ENCODE results near the gene BANP.
"Not testable (repeated sequence)": the region's sequence is repeated elsewhere in the genome, so short reads cannot be mapped to it uniquely, and the experiment has no call there.

The BANP gene

GRCh38 chr16:87926246-87927194 lies 24.7 kb upstream of the BANP start:
- DNase-seq = peak; percentile 33

GRCh38 chr16:87927195-87927562 lies 24.1 kb upstream of the BANP start:
- DNase-seq = no peak

GRCh38 chr16:87929986-87930385 lies 21.2 kb upstream of the BANP start:
- DNase-seq = no peak

GRCh38 chr16:87930456-87930855 lies 20.8 kb upstream of the BANP start:
- DNase-seq = no peak

- no peak for DNase-seq
These were observed 19.7 kb upstream of the BANP start for GRCh38 chr16:87931504-87931903.

- DNase-seq = not testable (repeated sequence)
These were observed 18.6 kb upstream of the BANP start for GRCh38 chr16:87932475-87933139.

GRCh38 chr16:87933140-87933495 lies 18.1 kb upstream of the BANP start:
- no peak for DNase-seq

GRCh38 chr16:87934752-87935425 lies 16.3 kb upstream of the BANP start:
- not testable (repeated sequence) for DNase-seq

GRCh38 chr16:87936016-87936374 lies 15.2 kb upstream of the BANP start:
- DNase-seq = not testable (repeated sequence)

GRCh38 chr16:87936375-87937230 lies 14.6 kb upstream of the BANP start, which contains the start of gene CA5A:
Gene CA5A, minus strand, starts transcription at chr16:87936529. Its CDS starts 79 bp downstream, at chr16:87936450.
- DNase-seq = no peak

GRCh38 chr16:87937231-87937542 lies 14.0 kb upstream of the BANP start:
- not testable (repeated sequence) for DNase-seq

GRCh38 chr16:87938412-87938949 lies 12.8 kb upstream of the BANP start:
- DNase-seq = no peak

- no peak for DNase-seq
These were observed 11.4 kb upstream of the BANP start for GRCh38 chr16:87939562-87940423.

- no peak for DNase-seq
These were observed 8.6 kb upstream of the BANP start for GRCh38 chr16:87942680-87943079.

- DNase-seq = peak; percentile 77
These were observed 5.7 kb upstream of the BANP start for GRCh38 chr16:87945351-87946042.

- DNase-seq = no peak
These were observed 4.5 kb upstream of the BANP start for GRCh38 chr16:87946596-87947347.

- no peak for DNase-seq
These were observed 3.7 kb upstream of the BANP start for GRCh38 chr16:87947356-87948118.

GRCh38 chr16:87948119-87948545 lies 3.1 kb upstream of the BANP start:
- DNase-seq = no peak

- no peak for DNase-seq
These were observed 2.5 kb upstream of the BANP start for GRCh38 chr16:87948735-87949070.
